K562 (cell line): ENCODE measurements around the gene NOTCH1. TPM values are rescaled to one million over a fixed set of nuclear protein-coding genes. Genes with fewer than 3 reads are reported as not detected.

Experiments
- ARID1B ChIP-seq: fragments of 450-650 bp; IDR thresholded peaks from 2 replicates; pipeline ENCODE4 v1.6.1; 2016; ENCODE audit warnings: antibody characterized with exemption, mild to moderate bottlenecking, inconsistent platforms
- CTCFL ChIP-seq: IDR thresholded peaks from 2 replicates; pipeline ENCODE4 v1.6.1; 2011; ENCODE audit warnings: borderline replicate concordance, low read depth, mild to moderate bottlenecking, moderate library complexity, low read length; ENCODE audit not compliant: insufficient read depth, poor library complexity, severe bottlenecking
- E2F5 ChIP-seq: sonication (generic); formaldehyde crosslinking; IDR thresholded peaks from 2 replicates; pipeline ENCODE4 v1.8.0; 2022; ENCODE audit warnings: mild to moderate bottlenecking, missing genetic modification reagents
- E2F8 ChIP-seq: fragments of 450-650 bp; IDR thresholded peaks from 2 replicates; pipeline ENCODE4 v1.7.1; 2018; ENCODE audit warnings: mild to moderate bottlenecking, low read depth; ENCODE audit not compliant: partially characterized antibody
- GTF2E2 ChIP-seq: fragments of 200-800 bp; sonication (Bioruptor generic); IDR thresholded peaks from 2 replicates; pipeline ENCODE4 v1.6.1; 2016; ENCODE audit warnings: missing genetic modification characterization, missing compliant biosample characterization
- MAZ ChIP-seq, 2 experiments: fragments of 450-650 bp in 1 of 2; sonication (generic) in 1 of 2; formaldehyde crosslinking; IDR thresholded peaks in 1 of 2; conservative IDR thresholded peaks in 1 of 2; 2 replicates each; pipeline versions ENCODE4 v1.4.0 to v1.5.0; 2020; ENCODE audit warnings: mild to moderate bottlenecking in 1 of 2, missing genetic modification reagents in 1 of 2
- MCM2 ChIP-seq: fragments of 450-650 bp; IDR thresholded peaks from 2 replicates; pipeline ENCODE4 v1.6.1; 2017; ENCODE audit warnings: low read depth, mild to moderate bottlenecking
- MLLT1 ChIP-seq, 2 experiments: fragments of 450-650 bp; IDR thresholded peaks; 2 replicates each; pipeline ENCODE4 v1.6.1; 2016
- SAFB ChIP-seq: fragments of 200-400 bp; formaldehyde crosslinking; IDR thresholded peaks from 2 replicates; pipeline ENCODE4 v1.6.1; 2017; ENCODE audit warnings: low read depth, low read length, borderline replicate concordance
- SNRNP70 ChIP-seq: fragments of 200-400 bp; formaldehyde crosslinking; optimal IDR thresholded peaks from 2 replicates; pipeline ENCODE3; 2017; ENCODE audit warnings: low read depth, low read length
- SRSF1 ChIP-seq: fragments of 200-400 bp; formaldehyde crosslinking; IDR thresholded peaks from 2 replicates; pipeline ENCODE4 v1.6.1; 2017; ENCODE audit warnings: mild to moderate bottlenecking, low read depth, low read length, moderate library complexity
- STAT5B ChIP-seq: fragments of 250-450 bp; sonication (Bioruptor Pico); IDR thresholded peaks from 2 replicates; pipeline ENCODE4 v1.8.0; 2021; ENCODE audit warnings: mild to moderate bottlenecking, inconsistent platforms
- ZNF384 ChIP-seq: IDR thresholded peaks from 2 replicates; pipeline ENCODE4 v1.6.1; 2012; ENCODE audit warnings: low read depth, low read length, improper control_type of control experiment
- ZNF740 ChIP-seq, 3 experiments: fragments of 200-800 bp in 1 of 3; sonication (Bioruptor generic) in 1 of 3; sonication (generic) in 1 of 3; formaldehyde crosslinking in 1 of 3; IDR thresholded peaks; 2 replicates each; pipeline versions ENCODE4 v1.6.1 to v1.8.0; 2016 to 2022; ENCODE audit warnings: mild to moderate bottlenecking in 2 of 3, missing compliant biosample characterization in 2 of 3, missing genetic modification characterization in 2 of 3, missing genetic modification reagents in 1 of 3
- polyA plus RNA-seq, 8 experiments: library from polyadenylated mRNA; depleted of rRNA in 4 of 8; stranded (reverse) in 5 of 8; unstranded in 3 of 8; fragments of >200 nt; fragmentation: Nextera tagmentation in 2 of 8; fragmentation: Illumina TruSeq in 1 of 8; extraction: Ambion mirVana in 2 of 8; extraction: Trizol in 1 of 8; gene quantifications; 2 replicates each; pipeline versions ENCODE4 v1.2.1 to v1.2.3, GENCODE V29; 2011 to 2014; ENCODE audit warnings: inconsistent platforms in 1 of 8, missing spikeins in 1 of 8
- total RNA-seq, 7 experiments: library from RNA; depleted of rRNA in 6 of 7; stranded (reverse); fragments of >200 nt in 6 of 7; fragmentation: Illumina TruSeq in 2 of 7; extraction: Trizol in 2 of 7; gene quantifications; 2 replicates each; pipeline versions ENCODE4 v1.2.1 to v1.2.3, GENCODE V29; 2011 to 2021; ENCODE audit warnings: low replicate concordance in 1 of 7

Gene NOTCH1
- total and polyA plus RNA-seq, 9 of the 15 experiments (the other 6 are each of a cell fraction or from before 2014, with no cell fraction given): 0.03 to 31.4 (median 2.3) TPM

GRCh38 chr9:136539427-136540421, 6.1 kb downstream of the NOTCH1 start (continued):
- TF ChIP-seq SRSF1: no peak
- TF ChIP-seq MLLT1 (IDR thresholded peaks at IDR 0.05): 0 out of 4 replicates have a peak, but pooled peaks of 1 of the 2 experiments have one; percentile 9
- TF ChIP-seq SNRNP70: no peak
- no peak for TF ChIP-seq GTF2E2
- peak in 1 of 2 experiments; percentile 77; a peak in 2 of 4 replicates for TF ChIP-seq MAZ (CRISPR knock-in tag; conservative IDR thresholded peaks at IDR 0.05 in 1 of 2, IDR thresholded peaks at IDR 0.05 in 1 of 2)
- no peak for TF ChIP-seq ZNF384
- TF ChIP-seq SAFB: no peak
- no peak for TF ChIP-seq MCM2
- no peak for TF ChIP-seq STAT5B (CRISPR knock-in tag)
- TF ChIP-seq ZNF740 (CRISPR knock-in tag; IDR thresholded peaks at IDR 0.05): peak; percentile 41; the same call in 1 of the 2 replicates
- no peak for TF ChIP-seq ZNF740 (tag; IDR thresholded peaks at IDR 0.05)
- no peak for TF ChIP-seq E2F8
- TF ChIP-seq CTCFL: no peak
- TF ChIP-seq E2F5: no peak
- no peak for TF ChIP-seq ARID1B
